ENCODE data around the gene KSR1. TPM values are rescaled to one million over a fixed set of nuclear protein-coding genes. Genes with fewer than 3 reads are reported as not detected.

The KSR1 gene
- total and polyA plus RNA-seq, 9 of the 15 experiments (the other 6 are each of a cell fraction or from before 2014, with no cell fraction given) = 1.4 to 51.7 (median 18.4) TPM

DNA sequence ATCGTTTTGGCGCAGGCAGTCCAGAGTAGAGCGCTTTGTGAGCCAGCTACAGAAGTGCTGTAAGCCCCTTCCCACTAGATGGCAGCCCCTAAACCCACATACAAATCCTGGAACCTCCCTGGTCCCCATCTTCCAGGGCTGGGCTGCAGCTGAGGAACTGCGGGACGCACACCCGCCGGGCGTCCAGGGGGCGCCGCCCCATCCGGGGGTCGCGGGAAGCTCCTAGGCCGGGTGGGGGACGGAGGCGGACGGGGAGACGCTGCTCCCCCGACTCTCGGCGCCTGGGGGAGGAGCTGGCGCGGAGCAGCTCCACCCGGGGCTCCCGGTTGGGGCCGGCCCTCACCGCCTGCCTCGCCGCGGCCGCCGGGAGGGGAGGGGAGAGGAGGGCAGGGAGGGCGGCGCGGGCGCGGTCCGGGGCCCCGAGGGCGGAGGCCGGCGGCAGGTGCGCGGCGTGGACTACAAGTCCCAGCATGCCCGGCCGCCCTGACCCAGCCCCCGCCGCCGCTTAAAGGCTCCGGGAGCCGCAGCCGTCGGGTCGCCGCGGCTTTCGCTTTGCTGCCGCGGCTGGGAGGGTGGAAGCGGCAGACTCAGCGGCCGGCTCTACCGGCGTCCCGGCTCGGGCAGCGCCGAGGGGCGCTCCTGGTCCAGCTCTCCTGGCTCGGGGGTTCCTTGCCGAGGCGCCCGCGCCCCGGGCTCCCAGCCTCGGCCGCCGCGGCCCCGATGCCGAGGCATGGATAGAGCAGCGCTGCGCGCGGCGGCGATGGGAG, at the start of gene KSR1 (continued):
- no peak for TF ChIP-seq RREB1 (CRISPR knock-in tag; IDR thresholded peaks at IDR 0.05)
- no peak for TF ChIP-seq SP2 (IDR thresholded peaks at IDR 0.05; ENCODE audit: extremely low read depth, low read depth, low read length, poor library complexity, severe bottlenecking)
- TF ChIP-seq FOXM1 (IDR thresholded peaks at IDR 0.05; ENCODE audit: low read depth) = no peak
- no peak for TF ChIP-seq FOXM1 (CRISPR knock-in tag; IDR thresholded peaks at IDR 0.05; ENCODE audit: low read depth)
- no peak for TF ChIP-seq E2F3 (CRISPR knock-in tag; IDR thresholded peaks at IDR 0.05)
- no peak for TF ChIP-seq ZNF224 (CRISPR knock-in tag; IDR thresholded peaks at IDR 0.05)
- no peak for TF ChIP-seq SAFB (IDR thresholded peaks at IDR 0.05; ENCODE audit: borderline replicate concordance, low read depth, low read length)
- TF ChIP-seq ZNF197 (CRISPR knock-in tag; IDR thresholded peaks at IDR 0.05; ENCODE audit: low read depth) = no peak
- TF ChIP-seq PRPF4 (IDR thresholded peaks at IDR 0.05; ENCODE audit: insufficient read depth, low read depth, low read length, poor library complexity, severe bottlenecking) = no peak
- TF ChIP-seq SRF (CRISPR knock-in tag; IDR thresholded peaks at IDR 0.05) = peak in 1 of 2 experiments; percentile 60; a peak in 1 of 4 replicates
- TF ChIP-seq, protein P1, sequence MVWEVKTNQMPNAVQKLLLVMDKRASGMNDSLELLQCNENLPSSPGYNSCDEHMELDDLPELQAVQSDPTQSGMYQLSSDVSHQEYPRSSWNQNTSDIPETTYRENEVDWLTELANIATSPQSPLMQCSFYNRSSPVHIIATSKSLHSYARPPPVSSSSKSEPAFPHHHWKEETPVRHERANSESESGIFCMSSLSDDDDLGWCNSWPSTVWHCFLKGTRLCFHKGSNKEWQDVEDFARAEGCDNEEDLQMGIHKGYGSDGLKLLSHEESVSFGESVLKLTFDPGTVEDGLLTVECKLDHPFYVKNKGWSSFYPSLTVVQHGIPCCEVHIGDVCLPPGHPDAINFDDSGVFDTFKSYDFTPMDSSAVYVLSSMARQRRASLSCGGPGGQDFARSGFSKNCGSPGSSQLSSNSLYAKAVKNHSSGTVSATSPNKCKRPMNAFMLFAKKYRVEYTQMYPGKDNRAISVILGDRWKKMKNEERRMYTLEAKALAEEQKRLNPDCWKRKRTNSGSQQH (CRISPR knock-in tag; IDR thresholded peaks at IDR 0.05) = no peak
- TF ChIP-seq SETDB1 (IDR thresholded peaks at IDR 0.05; ENCODE audit: low read length) = no peak
- no peak for TF ChIP-seq ZNF12 (CRISPR knock-in tag; IDR thresholded peaks at IDR 0.05)
- TF ChIP-seq YBX1 (IDR thresholded peaks at IDR 0.05) = no peak
- peak; percentile 47 for TF ChIP-seq ZFX (CRISPR knock-in tag; IDR thresholded peaks at IDR 0.05)
- TF ChIP-seq XRCC4 (IDR thresholded peaks at IDR 0.05; ENCODE audit: extremely low read depth, insufficient read depth, insufficient read length) = no peak
- TF ChIP-seq ZBTB8A (IDR thresholded peaks at IDR 0.05; ENCODE audit: partially characterized antibody) = no peak
- TF ChIP-seq MTF1 (CRISPR knock-in tag; IDR thresholded peaks at IDR 0.05; ENCODE audit: borderline replicate concordance) = no peak
- no peak for TF ChIP-seq PREB (CRISPR knock-in tag; IDR thresholded peaks at IDR 0.05)
- TF ChIP-seq MED1 (CRISPR knock-in tag; IDR thresholded peaks at IDR 0.05; ENCODE audit: borderline replicate concordance) = no peak
